GM18520 (cell line): Measurements from ENCODE around the gene TRIP13.
"Not testable (repeated sequence)": the region's sequence is repeated elsewhere in the genome, so short reads cannot be mapped to it uniquely, and the experiment has no call there.

ENCODE experiments used
- ATAC-seq: cut with Tn5 transposase; IDR thresholded peaks from one replicate; pipeline ENCODE4 v1.9.1; 2021; ENCODE audit not compliant: unreplicated experiment

The TRIP13 gene

DNA sequence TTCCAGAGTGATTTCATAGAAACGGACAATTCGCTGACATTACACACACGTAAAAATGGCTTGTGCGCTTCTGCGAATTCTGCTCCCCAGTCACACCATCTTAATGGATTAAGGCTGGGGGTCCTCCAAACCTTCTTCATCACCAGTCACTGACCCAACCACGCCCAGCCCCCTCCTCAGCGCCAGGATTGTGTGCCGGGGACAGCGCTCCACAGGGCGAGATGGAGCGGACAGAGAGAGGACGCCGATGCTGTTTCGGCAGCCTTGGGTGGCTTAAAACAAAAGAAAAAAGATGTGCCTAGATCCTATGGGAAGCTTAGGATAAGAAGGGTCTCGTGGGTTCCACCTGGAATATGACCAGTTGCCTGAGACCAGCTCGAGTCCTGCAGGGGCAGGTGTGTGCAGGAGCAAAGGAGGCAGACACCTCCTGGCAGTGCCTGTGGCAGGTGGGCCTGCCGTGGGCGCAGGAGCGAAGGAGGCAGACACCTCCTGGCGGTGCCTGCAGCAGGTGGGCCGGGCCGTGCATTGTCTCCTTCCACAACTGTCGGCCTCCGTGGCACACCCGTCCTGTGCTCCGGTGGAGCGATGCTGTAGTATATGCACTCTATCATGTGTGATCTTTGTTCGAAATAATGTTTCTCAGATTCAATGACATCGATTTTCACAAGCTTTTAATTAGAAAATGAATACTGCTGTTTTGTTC, 20.9 kb upstream of the TRIP13 start:
- ATAC-seq: no peak

GRCh38 chr5:872301-872700, 20.4 kb upstream of the TRIP13 start:
- ATAC-seq: no peak

DNA sequence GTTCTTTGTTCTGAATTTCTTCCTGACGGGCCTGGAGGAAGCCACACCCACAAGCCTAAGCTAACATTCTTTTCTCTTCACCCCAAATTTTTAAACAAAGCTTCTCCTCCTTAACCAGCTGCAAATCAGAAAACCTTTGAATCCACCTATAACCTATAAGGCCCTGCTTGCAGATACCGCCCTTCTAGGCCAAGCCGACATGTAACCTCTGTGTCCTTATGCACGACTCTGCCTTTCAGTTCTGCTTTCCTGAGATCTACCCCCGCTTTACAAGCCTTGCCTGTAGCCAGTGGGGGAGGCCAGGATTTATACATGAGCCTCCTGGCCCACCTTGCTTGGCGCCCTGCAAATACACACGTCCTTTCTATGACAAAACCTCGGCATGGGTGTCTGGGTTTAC, 19.4 kb upstream of the TRIP13 start:
- no peak for ATAC-seq

DNA sequence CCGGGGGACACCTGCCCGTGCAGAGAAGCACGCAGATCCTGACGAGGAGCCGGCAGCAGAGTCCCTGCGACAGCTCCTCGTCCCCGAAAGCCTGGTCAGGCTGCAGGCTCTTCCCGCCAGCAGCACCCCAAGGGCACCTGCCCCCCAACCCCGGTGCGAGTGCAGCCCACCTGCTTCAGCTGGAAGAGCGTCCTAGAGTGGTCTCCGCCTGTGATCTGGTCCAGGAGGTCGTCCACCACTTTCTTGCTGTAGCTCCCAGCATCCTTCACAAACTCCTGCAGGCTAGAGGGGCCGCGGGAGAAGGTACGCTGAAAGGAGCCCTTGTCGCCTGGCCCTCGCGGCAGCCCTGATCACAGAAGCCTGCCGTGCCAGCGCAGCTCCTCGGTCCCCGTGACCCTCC, 16.8 kb upstream of the TRIP13 start:
- no peak for ATAC-seq

DNA sequence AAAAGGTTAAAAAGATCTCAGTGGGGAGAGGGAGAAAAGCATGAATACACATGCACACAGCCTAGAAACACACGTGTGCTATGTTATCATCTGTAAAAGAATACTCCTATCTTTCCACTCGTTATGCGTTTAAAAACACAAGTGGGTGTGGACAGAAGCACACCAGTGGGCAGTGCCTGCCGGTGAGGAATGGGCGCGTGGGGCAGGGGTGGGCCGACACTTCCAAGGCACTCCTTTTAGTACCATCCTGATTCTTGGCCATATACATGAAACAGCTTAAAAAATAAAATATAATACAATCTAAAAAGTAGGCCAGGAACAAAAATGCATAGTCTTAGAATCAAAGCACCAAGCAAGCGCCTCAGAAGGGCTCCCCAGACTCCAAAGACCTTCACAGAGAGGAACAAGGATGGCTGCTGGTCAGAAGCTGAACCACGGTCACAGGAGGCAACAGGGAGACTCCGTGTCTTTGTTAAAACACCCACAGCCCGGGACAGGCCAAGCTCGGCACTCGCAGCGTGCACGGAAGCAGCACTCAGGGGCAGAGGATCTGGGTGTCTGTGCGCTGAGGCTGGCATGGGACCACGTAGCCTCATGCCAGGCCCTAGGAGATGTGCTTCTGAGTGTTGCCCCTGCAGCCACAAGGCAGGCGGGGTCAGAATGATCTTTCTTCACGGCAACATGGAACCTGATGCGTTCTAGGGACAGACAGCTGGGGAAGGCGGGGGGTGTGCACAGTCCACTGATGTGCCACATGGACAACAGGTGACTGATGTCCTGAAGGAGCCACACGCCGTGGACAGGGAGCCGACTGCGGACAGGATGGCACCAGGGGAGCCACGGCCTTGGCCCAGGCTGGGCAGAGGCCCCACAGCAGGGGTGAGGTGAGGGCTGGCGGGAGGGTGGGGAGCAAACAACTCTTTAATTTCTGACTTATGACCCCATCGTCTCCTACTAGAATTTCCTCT, 16.0 kb upstream of the TRIP13 start:
- ATAC-seq: no peak

DNA sequence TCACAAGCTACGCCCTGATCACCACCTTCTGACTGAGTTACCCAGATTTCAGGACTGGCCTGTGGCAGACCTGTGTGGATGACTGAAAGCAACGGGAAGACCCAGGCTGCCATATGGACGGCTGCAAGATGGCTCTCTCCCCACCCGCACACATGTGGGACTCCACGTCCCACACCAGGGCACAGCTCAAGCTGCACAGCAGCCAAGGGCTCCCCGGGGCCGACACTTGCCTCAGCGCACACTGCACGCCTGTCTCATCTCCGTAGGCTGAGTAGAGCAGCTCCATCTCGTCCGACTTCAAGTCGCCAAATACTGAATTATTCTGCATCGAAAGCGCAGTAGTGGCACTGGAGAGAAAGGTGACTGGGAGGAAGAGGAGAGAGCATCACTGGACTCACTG, 14.6 kb upstream of the TRIP13 start:
- no peak for ATAC-seq

DNA sequence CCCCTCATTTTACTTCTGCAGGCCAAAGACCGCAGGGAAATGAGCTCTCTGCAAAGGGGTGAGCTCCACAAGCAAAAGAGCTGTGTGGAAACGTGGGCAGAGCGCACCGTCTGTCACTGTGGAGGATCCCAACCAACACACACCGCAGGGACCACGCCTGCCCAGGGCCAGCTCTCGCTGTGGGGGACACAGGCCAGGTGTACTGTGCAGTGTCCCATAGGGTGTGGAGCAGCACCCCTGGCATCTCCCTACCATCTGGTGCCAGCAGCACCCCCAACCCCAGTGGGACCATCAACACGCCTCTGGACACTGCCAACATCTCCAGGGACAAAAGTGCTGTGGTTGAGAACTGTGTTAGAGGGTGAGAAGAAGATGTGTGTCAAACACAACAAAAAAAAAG, 14.0 kb upstream of the TRIP13 start:
- ATAC-seq: not testable (repeated sequence)

DNA sequence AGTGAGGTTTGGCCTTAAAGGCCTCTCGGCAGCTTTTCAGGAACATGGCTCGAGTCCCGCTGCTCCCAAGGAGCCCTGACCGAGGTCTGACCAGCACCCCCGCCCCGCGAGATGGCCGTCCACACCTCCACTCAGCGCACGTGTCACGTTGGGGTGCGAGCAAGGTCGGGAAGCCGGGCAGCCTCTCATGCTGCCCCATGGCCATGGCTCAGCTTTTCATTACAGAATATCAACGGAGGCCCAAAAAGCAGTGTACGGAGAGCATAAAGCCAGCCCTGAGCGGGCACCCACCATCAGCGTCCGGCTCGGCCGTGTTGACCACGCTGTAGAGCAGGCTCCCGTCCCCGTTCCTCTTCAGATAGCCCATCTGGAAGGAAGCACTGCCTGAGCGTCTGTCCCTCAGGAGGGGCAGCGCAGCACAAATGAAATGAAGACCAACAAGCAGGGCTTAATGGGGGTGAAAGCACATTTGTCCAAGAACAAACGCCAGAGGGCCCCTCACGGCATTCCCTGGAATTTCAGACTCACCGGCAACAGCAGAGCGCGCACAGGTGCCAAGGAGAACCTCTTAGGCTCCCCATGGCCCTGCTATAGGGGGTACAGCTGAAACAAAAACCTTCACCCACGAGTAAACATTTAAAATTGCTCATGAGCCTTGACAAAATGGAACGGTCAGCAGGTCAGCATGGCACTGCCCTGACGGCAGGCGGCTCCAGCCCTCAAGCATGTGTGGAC, 11.7 kb upstream of the TRIP13 start:
- no peak for ATAC-seq

DNA sequence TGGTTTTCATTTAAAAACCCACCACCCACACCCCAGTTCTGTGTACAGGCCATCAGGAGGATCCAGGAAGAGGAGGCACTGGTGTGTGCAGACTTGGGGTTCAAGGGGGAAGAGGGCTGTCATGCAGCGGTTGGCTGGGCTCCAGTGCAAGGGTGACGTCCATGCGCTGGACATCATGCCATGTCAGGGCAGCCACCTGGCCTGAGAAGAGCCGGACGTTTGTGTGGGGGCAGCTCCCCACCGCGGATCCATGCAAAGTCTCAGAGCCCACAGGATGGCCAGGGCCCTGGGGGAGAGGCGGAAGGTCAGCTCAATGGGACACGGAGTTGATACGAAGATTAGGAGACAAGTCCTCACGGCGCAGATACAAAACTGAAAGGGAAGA, 11.1 kb upstream of the TRIP13 start:
- no peak for ATAC-seq

GRCh38 chr5:882253-883183, 10.2 kb upstream of the TRIP13 start:
- ATAC-seq: no peak

DNA sequence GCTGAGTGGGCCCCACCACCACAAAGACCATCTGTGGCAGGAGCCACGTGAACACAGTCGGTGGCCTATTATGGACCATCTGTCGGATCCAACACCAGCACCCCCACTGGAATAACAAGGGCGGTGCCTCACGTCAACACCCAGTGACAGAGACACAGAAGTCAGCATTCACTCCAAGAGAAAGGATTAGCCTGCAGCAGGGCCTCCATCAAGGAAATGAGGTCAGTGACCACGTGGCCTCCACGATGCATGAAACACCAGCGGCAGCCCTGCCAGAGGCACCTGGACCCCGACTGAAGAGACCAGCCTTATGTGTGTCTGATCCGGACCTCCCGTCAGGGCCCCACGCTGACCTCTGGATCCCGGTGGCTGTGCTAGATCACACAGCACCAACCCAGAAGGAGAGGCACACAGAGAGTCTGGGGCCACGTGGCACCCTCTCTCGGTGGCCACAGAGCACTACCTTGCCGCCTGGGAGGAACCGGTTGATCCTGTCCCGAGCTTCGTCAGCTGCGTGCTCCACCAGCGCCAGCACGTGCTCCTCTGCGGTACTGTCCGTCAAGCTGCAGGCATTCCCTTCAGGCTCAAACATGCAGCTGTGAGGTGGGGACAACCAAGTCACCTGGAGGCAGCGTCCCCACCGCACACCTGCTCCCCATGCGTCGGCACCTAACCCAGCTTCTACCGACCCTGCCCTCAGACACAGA, 9.1 kb upstream of the TRIP13 start:
- ATAC-seq: no peak

- ATAC-seq: no peak
Observed at GRCh38 chr5:884345-885126, 8.1 kb upstream of the TRIP13 start.

- ATAC-seq: no peak
Observed at GRCh38 chr5:885127-885442, 7.6 kb upstream of the TRIP13 start.

DNA sequence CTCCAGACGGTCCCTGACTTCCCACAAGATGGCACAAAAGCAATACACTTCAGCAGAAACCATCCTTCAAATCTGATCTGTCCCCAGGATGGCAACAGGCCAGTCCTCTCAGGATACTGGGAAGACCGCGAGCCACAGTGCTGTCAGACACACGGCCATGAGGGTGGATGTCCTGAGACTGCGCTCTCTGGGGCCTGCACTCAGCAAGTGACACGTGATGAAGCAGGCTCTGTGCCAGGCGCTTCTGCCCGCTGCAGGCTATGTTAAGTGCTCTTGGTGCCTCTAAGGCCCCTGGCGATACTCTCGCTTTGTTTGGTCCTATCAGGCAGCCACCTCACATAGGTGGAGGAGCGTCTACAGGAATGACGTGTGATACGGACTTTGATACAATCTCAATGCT, 7.2 kb upstream of the TRIP13 start:
- ATAC-seq: no peak

GRCh38 chr5:886036-886435, 6.6 kb upstream of the TRIP13 start:
- ATAC-seq: no peak

DNA sequence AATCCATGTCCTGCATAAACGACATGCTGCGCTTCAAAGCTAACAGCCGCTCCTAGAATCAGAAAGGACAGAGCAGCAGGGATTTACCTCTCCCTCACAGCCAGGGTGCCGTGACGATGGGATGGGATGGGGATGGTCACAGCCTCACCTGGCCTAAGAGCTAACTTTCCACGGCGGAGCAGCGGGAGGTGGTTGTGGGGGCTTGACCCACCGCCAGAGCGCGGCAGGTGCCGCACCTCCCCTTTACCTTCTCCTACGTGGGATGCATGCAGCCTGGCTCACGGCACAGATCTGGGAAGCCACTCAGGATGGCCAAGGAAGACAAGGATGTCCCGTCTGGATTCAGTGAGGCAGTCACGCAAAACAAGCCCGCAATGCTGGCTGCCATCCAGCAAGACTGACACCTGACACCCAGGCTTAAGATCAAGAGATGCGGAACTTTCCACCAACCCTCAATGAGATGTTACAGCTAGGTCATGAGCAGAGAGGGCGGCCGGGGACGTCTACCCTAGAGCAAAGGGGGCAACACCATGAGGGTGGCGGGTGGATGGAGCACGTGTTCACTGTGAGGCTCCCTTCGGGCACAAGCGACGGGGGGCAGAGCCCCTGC, 5.9 kb upstream of the TRIP13 start:
- no peak for ATAC-seq

DNA sequence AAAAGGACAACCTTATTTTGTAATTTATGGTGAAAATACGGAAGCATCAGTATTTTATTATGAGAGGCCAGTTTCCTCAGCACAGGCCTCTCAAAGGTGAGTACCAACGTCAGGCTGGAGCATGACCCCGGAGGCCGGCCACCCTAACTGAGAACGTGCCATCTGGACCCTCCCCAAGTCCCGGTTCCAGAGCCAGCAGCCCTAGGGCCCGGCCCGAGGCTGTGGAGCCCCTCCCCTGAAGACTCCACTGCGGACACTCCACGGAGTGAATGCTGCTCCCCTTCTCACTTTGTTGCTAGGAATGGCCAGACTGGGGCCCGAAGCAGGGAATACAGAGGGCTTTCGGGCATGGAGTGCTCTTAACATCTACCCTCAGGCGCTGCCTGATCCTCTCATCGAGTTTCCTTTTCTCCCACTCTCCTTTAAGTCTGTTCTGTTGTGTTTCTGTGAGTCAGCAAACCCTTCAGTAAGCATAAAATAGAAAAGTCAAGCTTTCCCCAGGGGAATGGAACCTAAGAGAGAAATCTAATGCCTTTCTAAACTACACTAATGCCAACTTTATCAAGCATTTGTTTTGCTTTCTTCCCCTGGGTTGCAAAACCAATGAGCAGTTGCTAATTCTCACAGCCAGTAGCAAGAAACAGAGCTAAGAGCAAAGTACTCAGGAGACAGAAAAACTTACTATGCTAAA, 4.6 kb upstream of the TRIP13 start:
- no peak for ATAC-seq

DNA sequence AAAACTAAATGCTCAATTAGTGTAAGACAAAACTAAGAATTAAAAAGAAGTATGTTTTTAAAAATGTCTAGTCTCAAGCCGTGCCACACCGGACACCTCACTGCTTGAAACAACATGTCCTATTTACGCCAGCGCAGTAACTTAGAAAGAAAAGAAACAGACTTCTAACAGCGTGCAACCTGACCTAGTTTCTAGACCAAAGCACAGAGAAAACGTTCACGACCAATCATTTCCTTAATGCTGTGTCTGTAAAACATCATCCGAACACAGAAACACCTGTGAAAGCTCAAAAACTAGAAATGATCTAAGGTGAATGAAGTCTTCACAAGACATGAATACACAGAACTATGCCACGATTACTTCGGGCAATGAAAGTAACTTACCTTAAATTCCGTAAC, 4.0 kb upstream of the TRIP13 start:
- no peak for ATAC-seq
